Renal cortical epithelial cell (primary cell): ENCODE results near the gene ABR. TPM values are rescaled to one million over a fixed set of nuclear protein-coding genes. Genes with fewer than 3 reads are reported as not detected.
A peak's percentile ranks its signal among the peaks of the same experiment; 100 is the strongest.
"Not testable (repeated sequence)": the region's sequence is repeated elsewhere in the genome, so short reads cannot be mapped to it uniquely, and the experiment has no call there.

Experiments used
- DNase-seq: peaks from one replicate; pipeline ENCODE4 v3.0.0-alpha.2; 2011; ENCODE audit warnings: low read depth
- total RNA-seq: library from RNA; depleted of rRNA; stranded (reverse); fragments of >200 nt; gene quantifications from 2 replicates; pipeline ENCODE4 v1.2.3, GENCODE V29; 2014

ABR gene
- total RNA-seq, 1 donor from 2014 or later = 69.1 TPM

GRCh38 chr17:1147664-1148063 lies 32.1 kb downstream of the ABR start:
- DNase-seq = peak; percentile 82

- no peak for DNase-seq
These were observed 33.1 kb downstream of the ABR start for GRCh38 chr17:1146561-1147265.

- no peak for DNase-seq
These were observed 34.3 kb downstream of the ABR start for GRCh38 chr17:1145311-1145986.

DNA sequence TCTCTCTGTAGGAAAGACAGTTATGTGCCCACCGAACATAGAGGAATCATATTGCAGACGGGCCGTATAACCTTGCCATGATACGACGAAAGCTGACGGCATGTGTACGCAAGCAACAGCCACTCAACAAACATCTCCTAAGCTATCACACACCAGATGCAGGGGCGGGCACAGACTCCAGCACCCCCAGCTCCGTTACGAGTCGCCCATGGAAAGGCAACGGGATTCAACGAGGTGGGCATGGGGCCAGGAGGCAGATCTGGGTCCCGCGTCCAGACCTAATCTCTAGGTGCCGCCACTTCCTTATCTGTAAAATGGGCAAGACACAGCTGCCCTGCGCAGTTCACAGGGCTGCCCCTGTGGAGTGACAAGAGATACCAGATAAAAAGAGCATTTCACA lies 35.6 kb downstream of the ABR start:
- DNase-seq = no peak

- no peak for DNase-seq
These were observed 36.2 kb downstream of the ABR start for GRCh38 chr17:1143573-1143972.

DNA sequence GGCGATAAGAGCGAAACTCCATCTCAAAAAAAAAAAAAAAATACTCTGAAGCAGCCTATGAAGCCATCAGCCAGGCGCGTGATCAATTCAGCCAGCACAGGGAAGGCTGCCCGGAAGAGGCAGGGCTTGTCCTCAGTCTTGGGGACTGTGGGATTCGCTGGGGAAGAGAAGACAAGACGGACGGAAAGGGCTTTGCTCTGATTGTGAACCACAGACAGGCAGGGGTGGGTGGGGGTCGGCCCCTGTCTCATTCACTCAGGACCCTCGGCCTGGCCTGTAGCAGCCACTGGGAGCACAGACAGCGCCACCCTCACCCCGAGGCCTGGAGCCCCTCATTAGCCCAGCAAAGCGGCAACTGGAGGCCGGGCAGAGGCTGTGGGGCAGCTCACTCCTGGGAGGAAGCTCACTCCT lies 37.2 kb downstream of the ABR start:
- DNase-seq = no peak

DNA sequence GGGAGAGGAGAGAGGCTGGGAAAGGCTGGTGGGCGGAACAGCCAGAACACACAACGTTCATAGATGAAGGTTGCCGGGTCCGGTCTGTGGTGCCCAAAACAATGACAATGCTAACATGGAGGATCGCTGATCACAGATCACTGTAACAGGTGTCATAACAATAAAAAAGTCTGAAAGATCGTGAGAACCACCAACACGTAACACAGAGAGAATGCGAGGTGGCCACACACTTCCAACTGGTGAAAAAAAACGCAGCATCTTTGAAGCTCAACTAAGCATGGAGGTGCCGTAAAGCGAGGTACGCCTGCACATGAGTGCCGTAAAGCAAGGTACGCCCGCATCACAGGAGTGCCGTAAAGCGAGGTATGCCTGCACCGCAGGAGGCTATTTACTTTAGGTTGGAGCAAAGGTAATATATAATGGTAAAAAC lies 42.3 kb downstream of the ABR start:
- peak; percentile 33 for DNase-seq

GRCh38 chr17:1136748-1137147 lies 43.0 kb downstream of the ABR start:
- DNase-seq = no peak

- DNase-seq = no peak
These were observed 45.0 kb downstream of the ABR start for GRCh38 chr17:1134634-1135324.

DNA sequence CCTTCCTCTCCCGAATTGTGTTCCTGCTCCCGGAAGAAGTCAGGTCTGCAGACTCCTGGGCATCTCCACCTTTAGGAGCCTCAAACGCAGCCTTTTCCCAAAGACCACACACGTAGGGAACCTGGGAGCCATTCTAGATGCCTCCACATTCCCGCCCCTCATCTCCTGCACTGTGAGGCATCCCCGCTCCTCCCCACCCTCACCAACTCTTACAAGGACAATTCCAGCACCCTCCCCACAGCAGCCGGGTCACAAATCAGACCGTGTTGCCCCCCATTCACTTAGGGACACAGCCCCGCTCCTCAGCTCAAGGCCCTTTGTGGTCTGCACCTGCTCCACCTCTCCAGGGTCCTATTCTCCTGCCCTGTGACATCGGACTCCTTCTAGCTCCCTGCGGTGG lies 49.6 kb downstream of the ABR start:
- DNase-seq = no peak

DNA sequence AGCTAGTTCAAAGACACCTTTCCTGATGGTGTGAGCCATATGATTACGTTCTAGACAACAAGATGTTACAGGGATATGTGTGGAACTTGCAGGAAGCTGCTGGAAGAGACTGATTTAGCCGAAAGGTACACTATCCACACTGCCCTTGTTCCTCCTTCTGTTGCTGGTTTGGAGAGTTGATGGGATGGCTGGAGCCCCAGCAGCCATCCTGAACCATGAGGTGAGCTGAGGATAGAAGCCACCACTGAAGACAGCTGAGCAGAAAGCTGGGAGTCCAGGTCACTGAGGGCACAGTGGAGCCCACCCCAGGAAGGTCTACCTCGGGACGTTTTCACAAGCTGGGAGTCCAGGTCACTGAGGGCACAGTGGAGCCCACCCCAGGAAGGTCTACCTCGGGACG lies 51.3 kb downstream of the ABR start:
- DNase-seq = not testable (repeated sequence)

DNA sequence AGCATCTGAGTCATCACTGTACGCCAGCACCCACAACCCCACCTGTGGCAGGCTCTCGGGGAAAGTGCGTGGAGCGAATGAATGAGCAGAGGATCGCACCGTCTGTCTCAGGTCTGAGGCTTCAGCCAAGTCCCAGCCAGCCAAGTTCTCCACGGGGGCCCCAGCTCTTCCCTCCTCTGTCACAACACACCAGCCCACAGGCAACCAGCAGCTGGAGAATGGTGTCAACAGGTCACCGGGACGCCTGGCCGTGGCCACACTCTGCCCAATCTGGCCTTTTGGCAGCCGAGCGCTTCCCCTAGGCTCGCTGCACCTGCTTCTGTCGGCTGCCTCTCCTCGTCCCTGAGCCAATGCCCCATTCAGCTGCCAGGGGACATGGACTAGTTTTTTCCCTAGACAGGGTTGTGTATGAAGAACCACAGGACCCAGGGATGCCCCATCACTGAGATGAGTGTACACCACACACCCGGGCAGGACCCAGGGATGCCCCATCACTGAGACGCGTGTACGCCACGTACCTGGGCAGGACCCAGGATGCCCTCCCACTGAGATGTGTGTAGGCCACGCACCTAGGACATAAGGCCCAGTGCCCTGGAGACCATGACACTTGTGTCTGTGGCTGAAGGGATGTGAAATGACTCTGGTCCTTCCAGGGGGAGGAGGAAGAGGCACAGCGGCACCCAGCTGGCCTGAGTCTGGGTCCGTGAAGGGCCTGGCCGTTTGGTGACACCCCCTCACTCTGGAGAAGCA lies 52.8 kb downstream of the ABR start:
- no peak for DNase-seq

DNA sequence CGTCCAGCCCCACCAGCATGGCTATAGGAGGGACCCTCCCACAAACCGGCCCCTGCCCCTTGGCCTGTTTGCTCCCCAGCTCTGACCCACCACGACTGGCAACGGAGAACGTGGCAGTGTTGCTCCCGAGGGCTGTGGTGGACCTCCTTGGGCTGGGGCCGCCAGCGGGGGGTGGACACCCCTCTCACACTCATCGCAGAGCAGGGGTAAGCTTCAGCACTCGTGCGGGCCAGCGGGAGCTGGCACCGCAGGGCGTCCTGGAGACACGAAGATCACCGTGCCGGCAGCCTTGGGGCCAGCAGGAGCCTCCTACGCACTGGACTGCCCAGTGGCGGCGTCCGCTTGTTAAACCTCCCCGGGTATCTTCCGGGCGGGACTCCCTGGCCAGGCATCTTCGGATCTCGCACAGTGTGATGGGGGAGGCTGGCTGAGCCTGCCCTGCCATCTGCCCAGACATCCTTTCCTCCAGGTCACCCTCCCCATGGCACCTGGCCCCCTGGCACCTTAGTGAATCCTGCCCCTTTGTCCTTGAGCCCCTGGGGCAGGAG lies 53.5 kb downstream of the ABR start:
- DNase-seq = no peak

DNA sequence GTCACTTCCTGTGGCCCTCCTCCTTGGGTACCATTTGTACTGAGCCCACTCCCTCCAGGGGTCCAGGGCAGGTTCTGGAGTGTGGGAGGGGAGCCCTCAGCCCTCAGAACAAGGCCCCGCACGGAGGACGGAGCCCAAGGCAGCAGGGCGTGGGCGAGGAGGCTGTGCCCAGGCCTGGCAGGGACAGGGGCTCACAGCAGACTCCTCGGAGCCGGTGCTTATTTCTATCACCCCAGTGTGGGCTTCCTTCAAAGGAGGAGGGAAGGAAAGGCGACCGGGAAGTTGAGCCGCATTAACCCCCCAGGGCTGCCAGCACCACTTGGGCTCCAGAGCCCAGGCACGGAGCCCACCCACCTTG lies 54.0 kb downstream of the ABR start:
- no peak for DNase-seq

DNA sequence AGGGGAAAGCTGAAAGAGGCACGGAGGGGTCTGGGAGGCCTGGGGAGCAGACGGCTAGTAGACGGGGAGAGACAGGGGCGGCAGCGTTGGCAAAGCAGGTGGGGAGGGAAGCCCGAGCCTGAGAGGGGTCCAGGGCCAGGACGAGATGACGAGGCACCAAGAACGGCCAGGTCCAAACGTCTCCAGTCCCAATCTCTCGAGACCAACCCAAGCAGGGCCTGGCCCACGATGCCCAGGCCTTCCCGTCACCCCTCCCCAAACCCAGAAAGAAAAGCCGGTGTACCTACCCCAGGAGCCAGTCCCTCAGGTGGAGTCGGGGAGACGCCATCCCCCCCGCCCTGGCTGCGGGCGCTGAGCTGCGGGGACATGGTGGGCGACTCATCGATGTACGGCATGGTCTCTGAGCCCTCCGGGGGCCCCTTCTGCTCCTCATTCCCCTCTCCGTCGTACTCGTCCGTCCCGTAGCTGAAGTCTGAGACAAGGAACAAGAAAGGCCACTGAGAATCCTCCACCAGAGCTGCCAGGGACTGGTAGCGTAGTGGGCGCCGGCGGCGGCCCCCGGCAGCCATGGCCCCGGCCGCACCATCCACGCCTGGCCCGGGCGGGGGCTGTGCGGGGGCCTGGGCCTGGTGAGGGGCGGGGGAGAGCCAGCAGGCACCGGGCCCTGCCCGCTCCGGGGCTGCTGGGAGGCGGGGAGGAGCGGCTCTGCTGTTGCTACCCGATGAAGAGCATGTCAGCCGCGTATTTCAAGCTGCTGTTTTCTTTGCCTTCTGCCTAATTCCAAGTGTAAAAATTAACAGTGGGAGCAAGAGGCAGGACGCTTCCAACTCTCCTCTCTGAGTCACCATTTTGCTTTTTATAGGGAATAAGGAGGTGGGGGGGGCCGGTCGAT lies 54.6 kb downstream of the ABR start:
- peak; percentile 31 for DNase-seq

- no peak for DNase-seq
These were observed 55.7 kb downstream of the ABR start for GRCh38 chr17:1123921-1124715.

DNA sequence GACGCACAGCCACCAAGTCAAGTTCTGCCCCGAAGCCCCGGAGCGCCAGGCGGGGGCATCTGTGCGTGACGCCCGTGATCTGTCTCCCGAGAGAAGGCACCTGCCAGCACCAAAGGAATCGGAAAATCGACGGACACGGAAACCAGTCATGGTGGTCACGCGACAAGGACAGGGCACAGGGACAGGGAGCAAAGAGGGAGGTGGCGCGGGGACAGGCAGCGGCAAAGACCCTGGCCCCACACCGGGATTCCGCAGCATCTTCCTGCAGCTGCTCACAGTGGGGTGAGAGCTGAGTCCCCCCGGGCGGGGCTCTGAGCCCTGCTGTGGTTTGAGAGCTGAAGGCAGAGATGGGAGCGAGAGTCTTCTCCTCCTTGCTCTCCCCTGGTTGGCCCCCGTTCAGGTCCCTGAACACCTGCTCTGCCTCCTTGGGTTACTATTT lies 56.4 kb downstream of the ABR start:
- DNase-seq = no peak

- peak; percentile 19 for DNase-seq
These were observed 57.0 kb downstream of the ABR start for GRCh38 chr17:1122533-1123392.

DNA sequence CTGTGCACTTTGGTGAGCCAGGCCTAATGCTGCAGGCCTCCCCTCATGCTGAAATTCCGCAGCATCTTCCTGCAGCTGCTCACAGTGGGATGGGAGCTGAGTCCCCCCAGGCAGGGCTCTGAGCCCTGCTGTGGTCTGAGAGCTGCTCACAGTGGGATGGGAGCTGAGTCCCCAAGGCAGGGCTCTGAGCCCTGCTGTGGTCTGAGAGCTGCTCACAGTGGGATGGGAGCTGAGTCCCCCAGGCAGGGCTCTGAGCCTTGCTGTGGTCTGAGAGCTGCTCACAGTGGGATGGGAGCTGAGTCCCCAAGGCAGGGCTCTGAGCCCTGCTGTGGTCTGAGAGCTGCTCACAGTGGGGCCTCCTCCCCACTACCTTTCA lies 58.4 kb downstream of the ABR start:
- DNase-seq = not testable (repeated sequence)
